GM19099 (cell line): Measurements from ENCODE around the gene COL24A1.

Source experiments
- POLR2A ChIP-seq: IDR thresholded peaks from 3 replicates; pipeline ENCODE4 v1.6.1; 2011; ENCODE audit warnings: low read depth; ENCODE audit not compliant: insufficient read length; ENCODE audit errors: extremely low read depth

The COL24A1 gene

DNA sequence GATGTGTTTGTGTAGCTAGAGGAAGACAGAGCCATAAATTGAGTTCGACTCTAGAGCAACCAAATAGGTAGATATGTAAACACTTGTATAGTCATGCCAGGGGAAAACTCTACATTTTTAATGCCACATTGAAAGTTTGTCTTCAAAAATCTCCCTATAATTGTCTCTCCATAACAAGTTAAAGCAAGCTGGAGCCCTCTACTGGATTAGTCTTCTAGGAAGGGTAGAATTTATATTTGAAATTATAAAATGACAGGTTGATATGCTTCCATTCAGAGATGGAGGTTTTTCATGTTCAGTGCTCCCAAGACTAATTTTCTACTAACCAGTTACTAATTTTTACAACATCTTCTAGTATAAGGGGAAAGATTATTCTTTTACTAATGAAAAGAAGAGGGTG lies 13.1 kb upstream of the COL24A1 start:
- no peak for TF ChIP-seq POLR2A

GRCh38 chr1:86159800-86160199 lies 3.2 kb upstream of the COL24A1 start:
- no peak for TF ChIP-seq POLR2A

GRCh38 chr1:86155807-86156565 lies 586 bp downstream of the COL24A1 start:
- no peak for TF ChIP-seq POLR2A

DNA sequence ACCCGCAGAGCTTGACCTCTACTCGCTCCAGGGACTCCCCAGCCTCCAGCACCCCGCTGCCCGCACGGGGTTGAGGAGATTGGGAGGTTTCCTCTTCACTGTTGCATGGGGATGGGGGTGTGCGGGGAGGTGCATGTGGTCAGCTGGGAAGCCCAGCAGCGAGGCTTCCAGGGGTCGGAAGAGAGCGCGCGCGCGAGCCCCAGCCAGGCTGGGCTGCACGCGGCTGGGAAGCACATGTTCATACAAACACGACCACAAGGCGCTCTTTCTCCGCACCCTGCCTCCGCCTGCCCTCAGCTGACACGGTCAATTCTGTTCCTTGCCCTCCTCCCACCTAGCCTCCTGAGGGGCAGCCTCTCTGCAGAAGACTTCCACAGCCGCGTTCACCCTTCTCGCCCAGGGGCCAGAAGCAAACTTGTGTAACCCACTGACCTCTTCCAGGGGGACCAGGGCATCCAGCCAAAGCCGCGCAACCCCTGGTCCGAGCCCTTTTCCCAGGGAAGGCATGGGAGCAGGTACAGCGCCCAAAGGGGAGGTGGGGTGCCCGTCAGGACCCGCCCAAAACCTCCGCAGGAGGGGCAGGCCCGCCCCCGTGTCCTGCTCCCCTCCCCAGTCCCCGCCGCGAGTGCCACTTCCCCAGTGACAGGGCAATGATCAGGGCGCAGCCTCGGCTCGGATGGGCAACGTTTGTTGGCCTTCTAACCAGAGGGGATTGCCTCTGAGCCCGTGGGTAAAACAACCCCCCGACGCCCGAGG lies 1.3 kb downstream of the COL24A1 start:
- TF ChIP-seq POLR2A, result no peak

GRCh38 chr1:86154571-86155050 lies 2.0 kb downstream of the COL24A1 start:
- no peak for TF ChIP-seq POLR2A

DNA sequence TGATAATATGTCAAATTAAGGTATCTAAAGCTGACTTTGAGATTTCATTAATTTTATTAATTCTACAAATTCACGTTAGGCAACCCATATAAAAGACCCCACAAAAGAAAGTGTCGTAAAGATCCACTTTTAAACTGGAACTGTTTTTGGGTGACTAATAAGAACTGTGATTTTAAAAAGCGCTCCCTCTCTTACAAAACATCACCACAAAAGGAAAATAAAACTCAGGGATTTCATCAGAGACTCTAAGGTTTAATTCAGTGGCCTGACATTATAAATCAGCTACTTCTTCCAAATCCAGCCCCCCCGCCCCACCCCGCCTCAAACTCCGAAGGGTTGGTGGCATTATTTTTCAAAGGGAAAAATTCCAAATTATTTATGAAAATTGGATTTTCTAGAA lies 2.7 kb downstream of the COL24A1 start:
- TF ChIP-seq POLR2A, result no peak

DNA sequence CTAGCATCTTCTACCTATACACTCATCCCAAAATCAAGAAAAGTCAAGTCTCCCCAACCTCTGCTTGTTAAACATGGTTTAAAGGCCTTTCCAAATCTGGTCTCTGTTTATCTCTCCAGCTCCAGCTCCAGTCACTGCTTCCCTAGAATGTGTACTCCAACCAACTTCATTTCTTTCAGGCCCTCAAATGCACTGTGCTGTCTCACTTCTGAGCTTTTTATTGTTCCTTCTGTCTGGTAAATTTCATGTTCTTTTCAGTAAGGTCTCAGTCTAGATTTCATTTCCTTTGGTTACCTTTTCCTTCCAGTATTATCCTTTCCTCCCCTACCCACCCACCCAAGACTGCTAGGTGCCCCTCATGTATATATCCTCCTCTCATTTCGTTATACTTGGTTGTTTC lies 3.7 kb downstream of the COL24A1 start:
- TF ChIP-seq POLR2A, result no peak

- TF ChIP-seq POLR2A, result no peak
These were observed 5.1 kb downstream of the COL24A1 start for GRCh38 chr1:86151427-86151826.

- TF ChIP-seq POLR2A, result no peak
These were observed 6.0 kb downstream of the COL24A1 start for GRCh38 chr1:86150553-86151055.

GRCh38 chr1:86149591-86149990 lies 7.0 kb downstream of the COL24A1 start:
- TF ChIP-seq POLR2A, result no peak

DNA sequence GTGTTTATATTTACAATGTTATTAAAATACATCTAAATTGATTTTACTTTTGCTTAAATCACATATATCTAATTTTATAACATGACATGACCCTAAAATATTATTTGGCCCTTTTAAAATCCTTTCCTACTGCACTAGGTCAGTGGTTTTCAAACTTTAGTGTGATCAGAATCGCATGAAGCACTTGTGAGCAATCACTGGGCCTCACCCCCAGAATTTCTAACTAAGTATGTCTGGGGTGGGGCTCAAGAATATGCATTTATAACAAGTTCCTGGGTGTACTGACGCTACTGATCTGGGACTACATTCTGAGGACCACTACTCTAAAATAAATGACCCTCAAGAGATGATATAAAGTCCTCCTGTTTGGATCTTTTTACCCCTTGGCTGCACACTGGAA lies 8.8 kb downstream of the COL24A1 start:
- no peak for TF ChIP-seq POLR2A

DNA sequence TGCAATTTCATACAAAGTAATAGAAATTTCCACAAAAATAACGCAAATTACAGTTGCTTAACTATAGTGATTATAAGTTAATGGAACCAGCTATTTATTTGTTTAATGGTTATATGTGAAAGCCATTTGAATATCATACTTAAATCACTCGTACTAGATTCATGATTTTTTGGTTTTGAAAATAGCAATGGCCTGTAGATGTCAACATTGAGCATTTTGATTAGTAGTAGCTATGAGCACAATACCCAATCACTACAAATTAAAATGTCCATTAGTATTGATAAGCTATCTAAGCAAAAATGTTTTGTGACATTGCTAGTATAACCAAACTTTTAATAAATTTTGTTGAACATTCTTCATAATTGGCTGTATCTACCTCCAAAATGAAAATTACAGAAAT lies 10.0 kb downstream of the COL24A1 start:
- no peak for TF ChIP-seq POLR2A

- no peak for TF ChIP-seq POLR2A
These were observed 16.2 kb downstream of the COL24A1 start for GRCh38 chr1:86140281-86140880.

GRCh38 chr1:86138746-86139145 lies 17.8 kb downstream of the COL24A1 start:
- no peak for TF ChIP-seq POLR2A

- no peak for TF ChIP-seq POLR2A
These were observed 19.1 kb downstream of the COL24A1 start for GRCh38 chr1:86137436-86137835.

DNA sequence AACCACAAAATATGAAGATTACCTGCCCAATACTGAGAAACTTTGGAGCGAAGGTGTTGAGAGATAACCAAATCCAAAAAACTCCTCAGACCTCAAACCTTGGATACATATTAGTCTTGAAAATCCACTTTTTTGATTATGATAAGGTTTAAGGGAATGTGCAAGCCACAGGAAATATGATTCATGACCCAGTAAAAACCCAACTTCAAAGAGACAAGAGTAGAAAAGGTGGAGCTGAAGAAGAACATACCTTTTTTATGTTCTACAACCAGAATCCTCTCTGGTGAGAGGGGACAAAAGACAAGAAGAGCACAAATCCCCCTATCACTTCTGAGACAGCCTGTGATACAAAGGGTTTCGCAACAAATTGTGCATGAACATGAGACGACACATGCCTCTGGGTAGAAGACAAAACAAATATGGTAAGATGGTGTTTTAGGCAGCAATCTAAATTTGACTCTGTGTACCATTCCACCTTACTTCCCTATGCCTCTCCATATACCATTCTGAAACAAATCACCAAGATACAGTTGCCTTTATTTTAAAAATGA lies 37.3 kb downstream of the COL24A1 start:
- no peak for TF ChIP-seq POLR2A

DNA sequence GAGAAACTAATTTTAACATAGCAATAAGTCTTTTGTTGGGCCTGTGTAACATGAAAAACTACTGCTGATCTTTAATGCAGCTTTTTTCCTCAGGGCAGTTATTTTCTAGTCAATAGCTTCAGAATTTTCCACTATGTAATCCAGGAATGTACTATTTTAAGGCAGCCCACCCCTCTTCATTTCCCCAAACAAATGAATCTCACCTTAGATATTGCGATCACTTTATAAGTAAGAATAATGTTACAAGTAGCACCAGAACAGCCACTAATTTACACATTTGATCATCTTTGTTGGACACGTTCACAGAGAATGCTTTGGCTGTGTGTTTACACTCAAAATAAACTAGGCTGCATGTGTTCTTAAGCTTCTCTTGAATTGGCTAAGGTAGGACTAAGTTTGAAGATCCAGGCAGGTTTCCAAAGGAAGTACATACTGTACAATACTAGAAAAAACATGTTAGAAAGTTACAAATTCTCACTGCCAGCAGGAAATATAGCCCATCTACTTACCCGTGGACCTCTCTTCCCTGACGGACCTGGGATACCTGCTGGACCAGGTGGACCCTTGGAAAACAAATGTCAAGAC lies 41.7 kb downstream of the COL24A1 start:
- no peak for TF ChIP-seq POLR2A
